Kidney epithelial cell (primary cell): ENCODE data around the gene B4GALT3. TPM values are rescaled to one million over a fixed set of nuclear protein-coding genes. Genes with fewer than 3 reads are reported as not detected.

Source experiments
- DNase-seq: peaks from one replicate; pipeline ENCODE4 v3.0.0-alpha.2; 2010; ENCODE audit warnings: low read depth
- H3K27me3 ChIP-seq: 2 replicates; pipeline ENCODE4 v1.6.0; 2011; ENCODE audit warnings: low read length; ENCODE audit not compliant: control insufficient read depth, insufficient read depth
- H3K36me3 ChIP-seq: 2 replicates; pipeline ENCODE4 v1.5.1; 2011; ENCODE audit warnings: low read length; ENCODE audit not compliant: control insufficient read depth, insufficient read depth
- H3K4me3 ChIP-seq: 2 replicates; pipeline ENCODE4 v1.5.1; 2011; ENCODE audit warnings: low read depth, mild to moderate bottlenecking, control low read depth, low read length
- CTCF ChIP-seq: IDR thresholded peaks from 2 replicates; pipeline ENCODE4 v1.5.1; 2011; ENCODE audit warnings: mild to moderate bottlenecking, moderate library complexity, low read length, control low read depth, inconsistent platforms; ENCODE audit not compliant: insufficient read depth, poor library complexity, severe bottlenecking
- total RNA-seq: library from RNA; depleted of rRNA; stranded (reverse); fragments of >200 nt; gene quantifications from 2 replicates; pipeline ENCODE4 v1.2.3, GENCODE V29; 2015

B4GALT3 gene
- total RNA-seq, 1 donor from 2014 or later: 45.7 TPM

GRCh38 chr1:161175771-161176453 lies 1.4 kb downstream of the B4GALT3 start:
- Histone ChIP-seq H3K36me3 (peaks cover 2% of the 10 kb centered on the region), H3K4me3 (no peak overlapping the region), H3K27me3 (no peaks in the 10 kb centered on the region)
- no peak for DNase-seq
- TF ChIP-seq CTCF: no peak

- Histone ChIP-seq H3K4me3 (no peak overlapping the region), H3K36me3 (peaks cover 2% of the 10 kb centered on the region)
Measured at GRCh38 chr1:161174911-161175310, 2.4 kb downstream of the B4GALT3 start.

GRCh38 chr1:161173711-161174110 lies 3.6 kb downstream of the B4GALT3 start:
- TF ChIP-seq CTCF: no peak
- Histone ChIP-seq H3K4me3 (no peak overlapping the region), H3K27me3 (no peaks in the 10 kb centered on the region), H3K36me3 (peaks cover 3% of the 10 kb centered on the region)
- DNase-seq: no peak

More at GRCh38 chr1:161174911-161175310, 2.4 kb downstream of the B4GALT3 start:
- H3K27me3 ChIP-seq: no peaks in the 10 kb centered on the region
- no peak for DNase-seq
- TF ChIP-seq CTCF: no peak

GRCh38 chr1:161172776-161173376 lies 4.4 kb downstream of the B4GALT3 start:
- Histone ChIP-seq H3K27me3 (no peaks in the 10 kb centered on the region), H3K36me3 (peaks cover 3% of the 10 kb centered on the region), H3K4me3 (no peak overlapping the region)
- no peak for TF ChIP-seq CTCF
- no peak for DNase-seq

GRCh38 chr1:161172349-161172748 lies 5.0 kb downstream of the B4GALT3 start:
- no peak for TF ChIP-seq CTCF
- H3K4me3 ChIP-seq: no peak overlapping the region

More at GRCh38 chr1:161172349-161172748, 5.0 kb downstream of the B4GALT3 start:
- DNase-seq: no peak
- peaks cover 3% of the 10 kb centered on the region for H3K36me3 ChIP-seq
- no peaks in the 10 kb centered on the region for H3K27me3 ChIP-seq
